ENCODE measurements around the gene SLC45A2. TPM values are rescaled to one million over a fixed set of nuclear protein-coding genes. Genes with fewer than 3 reads are reported as not detected.
"Not testable (repeated sequence)": the region's sequence is repeated elsewhere in the genome, so short reads cannot be mapped to it uniquely, and the experiment has no call there.

SLC45A2 gene
- total and polyA plus RNA-seq, 8 donors: 0.08 to 0.26 (median 0.19) TPM; not detected in 4

DNA sequence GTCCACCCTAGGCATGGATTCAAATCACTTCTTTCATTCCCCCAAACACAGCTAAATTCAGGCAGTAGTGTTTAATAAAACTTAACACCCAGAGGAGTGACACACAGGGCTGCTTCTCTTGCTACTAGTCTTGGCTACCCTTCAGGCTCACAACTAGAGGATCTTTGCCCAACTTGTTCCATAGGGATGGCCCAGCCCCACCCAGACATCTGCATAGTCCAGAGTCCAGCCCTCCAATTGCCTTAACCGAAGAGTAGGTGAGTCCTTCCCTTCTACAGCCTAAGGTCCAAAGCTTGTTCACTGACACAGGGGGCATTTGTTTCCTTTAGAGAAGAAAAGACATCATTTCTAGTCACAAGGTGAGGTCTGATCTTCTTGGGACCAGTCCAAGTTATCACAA, 63.5 kb downstream of the SLC45A2 start:
- Histone ChIP-seq H3K4me3 (no peak overlapping the region), H3K36me3 (no peaks in the 10 kb centered on the region), H3K9me3 (no peaks in the 10 kb centered on the region), H3K27me3 (no peaks in the 10 kb centered on the region), H3K27ac (no peak overlapping the region), H3K4me1 (no peaks in the 10 kb centered on the region)
- ATAC-seq (no peak), DNase-seq (no peak), FAIRE-seq (no peak)
- WGBS, 2 donors: 71 to 77% methylated on average over 1 of the region's 1 CpG
- intact Hi-C loops (cut with DNase I): no loop called here
- TF ChIP-seq, protein P1, sequence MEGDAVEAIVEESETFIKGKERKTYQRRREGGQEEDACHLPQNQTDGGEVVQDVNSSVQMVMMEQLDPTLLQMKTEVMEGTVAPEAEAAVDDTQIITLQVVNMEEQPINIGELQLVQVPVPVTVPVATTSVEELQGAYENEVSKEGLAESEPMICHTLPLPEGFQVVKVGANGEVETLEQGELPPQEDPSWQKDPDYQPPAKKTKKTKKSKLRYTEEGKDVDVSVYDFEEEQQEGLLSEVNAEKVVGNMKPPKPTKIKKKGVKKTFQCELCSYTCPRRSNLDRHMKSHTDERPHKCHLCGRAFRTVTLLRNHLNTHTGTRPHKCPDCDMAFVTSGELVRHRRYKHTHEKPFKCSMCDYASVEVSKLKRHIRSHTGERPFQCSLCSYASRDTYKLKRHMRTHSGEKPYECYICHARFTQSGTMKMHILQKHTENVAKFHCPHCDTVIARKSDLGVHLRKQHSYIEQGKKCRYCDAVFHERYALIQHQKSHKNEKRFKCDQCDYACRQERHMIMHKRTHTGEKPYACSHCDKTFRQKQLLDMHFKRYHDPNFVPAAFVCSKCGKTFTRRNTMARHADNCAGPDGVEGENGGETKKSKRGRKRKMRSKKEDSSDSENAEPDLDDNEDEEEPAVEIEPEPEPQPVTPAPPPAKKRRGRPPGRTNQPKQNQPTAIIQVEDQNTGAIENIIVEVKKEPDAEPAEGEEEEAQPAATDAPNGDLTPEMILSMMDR (IDR thresholded peaks at IDR 0.05): no peak

DNA sequence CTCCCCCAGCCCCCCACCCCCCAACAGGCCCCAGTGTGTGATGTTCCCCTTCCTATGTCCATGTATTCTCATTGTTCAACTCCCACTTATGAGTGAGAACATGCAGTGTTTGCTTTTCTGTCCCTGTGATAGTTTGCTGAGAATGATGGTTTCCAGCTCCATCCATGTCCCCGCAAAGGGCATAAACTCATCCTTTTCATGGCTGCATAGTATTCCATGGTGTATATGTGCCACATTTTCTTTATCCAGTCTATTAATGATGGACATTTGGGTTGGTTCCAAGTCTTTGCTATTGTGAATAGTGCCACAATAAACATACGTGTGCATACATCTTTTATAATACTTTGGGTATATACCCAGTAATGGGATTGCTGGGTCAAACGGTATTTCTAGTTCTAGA, 69.6 kb downstream of the SLC45A2 start:
- H3K36me3 ChIP-seq; H3K9me3 ChIP-seq; H3K27me3 ChIP-seq; FAIRE-seq; intact Hi-C loops (cut with DNase I); DNase-seq; ATAC-seq; H3K4me1 ChIP-seq; H3K27ac ChIP-seq; H3K4me3 ChIP-seq: not testable (repeated sequence)
- WGBS, 2 donors: 84 to 87% methylated on average over 3 of the region's 3 CpGs

DNA sequence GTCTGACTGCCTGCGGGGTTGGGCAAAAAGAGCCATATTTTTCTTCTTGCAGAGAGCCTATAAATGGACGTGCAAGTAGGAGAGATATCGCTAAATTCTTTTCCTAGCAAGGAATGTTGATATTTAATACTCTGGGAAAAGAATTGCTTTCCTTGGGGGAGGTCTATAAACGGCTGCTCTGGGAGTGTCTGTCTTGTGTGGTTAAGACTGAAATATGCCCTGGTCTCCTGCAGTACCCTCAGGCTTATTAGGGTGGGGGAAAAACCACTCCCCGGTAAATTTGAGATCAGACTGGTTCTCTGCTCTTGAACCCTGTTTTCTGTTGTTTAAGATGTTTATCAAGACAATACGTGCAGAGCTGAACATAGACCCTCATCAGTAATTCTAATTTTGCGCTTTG, 78.2 kb downstream of the SLC45A2 start:
- H3K4me1 ChIP-seq; H3K9me3 ChIP-seq; FAIRE-seq; H3K27ac ChIP-seq; intact Hi-C loops (cut with DNase I); ATAC-seq; H3K27me3 ChIP-seq; DNase-seq; H3K4me3 ChIP-seq; H3K36me3 ChIP-seq: not testable (repeated sequence)
- WGBS, 2 donors: 70 to 75% methylated on average over 7 of the region's 7 CpGs

DNA sequence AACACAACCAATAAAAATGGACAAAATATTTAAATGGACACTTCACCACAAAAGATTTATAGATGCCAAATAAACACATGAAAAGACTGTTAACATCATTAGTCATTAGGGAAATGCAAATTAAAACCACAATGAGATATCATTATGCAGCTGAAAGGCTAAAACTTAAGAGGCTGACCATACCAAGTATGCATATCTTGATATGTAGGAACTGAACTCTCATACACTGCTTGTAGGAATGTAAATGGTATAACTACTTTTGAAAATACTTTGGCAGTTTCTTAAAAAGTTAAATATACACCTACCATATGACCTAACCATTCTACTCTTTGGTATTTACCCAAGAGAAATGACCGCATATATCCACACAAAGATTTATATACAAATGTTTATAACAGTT, 79.1 kb downstream of the SLC45A2 start:
- TF ChIP-seq, protein P1 (IDR thresholded peaks at IDR 0.05): no peak
- H3K9me3 ChIP-seq: peaks cover 0 to 4% (median 1%) of the 10 kb centered on the region in 4 donors
- H3K4me1 ChIP-seq: no peaks in the 10 kb centered on the region
- ATAC-seq (no peak), FAIRE-seq (no peak), DNase-seq (no peak)
- 77 to 90% methylated on average over 1 of the region's 1 CpG for WGBS, 2 donors
- intact Hi-C loops (cut with DNase I): no loop called here
- no peaks in the 10 kb centered on the region for H3K36me3 ChIP-seq
- H3K27me3 ChIP-seq: no peaks in the 10 kb centered on the region
- H3K4me3 ChIP-seq: no peak overlapping the region
- no peak overlapping the region for H3K27ac ChIP-seq

DNA sequence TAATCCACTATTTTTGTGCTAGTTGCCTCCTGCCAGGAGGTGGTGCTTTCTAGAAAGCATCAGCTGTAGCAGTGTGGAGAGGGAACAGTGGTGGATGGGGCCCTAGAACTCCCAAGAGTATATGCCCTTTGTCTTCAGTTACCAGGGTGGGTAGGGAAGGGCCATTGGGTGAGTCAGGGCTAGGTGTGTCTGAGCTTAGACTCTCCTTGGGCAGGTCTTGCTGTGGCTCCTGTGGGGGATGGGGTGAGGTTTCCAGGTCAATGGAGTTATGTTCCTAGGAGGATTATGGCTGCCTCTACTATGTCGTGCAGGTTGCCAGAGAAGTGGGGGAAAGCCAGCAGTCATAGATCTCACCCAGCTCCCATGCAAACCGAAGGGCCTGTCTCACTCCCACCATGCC, 81.4 kb downstream of the SLC45A2 start:
- intact Hi-C loops (cut with DNase I): no loop called here
- no peaks in the 10 kb centered on the region for H3K27me3 ChIP-seq
- H3K9me3 ChIP-seq: peaks cover 0 to 4% (median 1%) of the 10 kb centered on the region in 4 donors
- no peaks in the 10 kb centered on the region for H3K36me3 ChIP-seq
- 69 to 90% methylated on average over 2 of the region's 2 CpGs for WGBS, 2 donors
- FAIRE-seq (no peak), ATAC-seq (no peak), DNase-seq (no peak)
- H3K4me3 ChIP-seq: no peak overlapping the region
- TF ChIP-seq, protein P1 (IDR thresholded peaks at IDR 0.05): no peak
- H3K4me1 ChIP-seq: no peaks in the 10 kb centered on the region
- H3K27ac ChIP-seq: no peak overlapping the region

DNA sequence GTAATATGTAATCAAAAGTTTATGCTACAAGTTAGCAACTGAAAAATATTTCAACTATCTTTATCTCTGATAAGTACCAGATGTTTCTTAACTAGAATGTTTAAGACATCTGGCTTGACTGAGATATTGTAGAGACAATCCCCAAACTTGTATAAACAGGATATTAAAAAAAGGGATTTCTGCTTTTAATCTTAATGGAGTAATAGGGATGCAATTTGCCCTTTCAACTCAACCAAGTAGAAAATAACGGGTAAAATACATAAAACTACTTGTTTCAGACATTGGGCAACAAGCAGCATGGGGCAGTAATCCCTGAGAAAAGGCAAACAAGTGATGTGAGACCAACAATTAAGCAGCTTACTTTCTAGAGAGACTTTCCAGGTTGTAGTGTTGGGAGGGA, 83.3 kb downstream of the SLC45A2 start:
- DNase-seq (no peak), ATAC-seq (no peak), FAIRE-seq (no peak)
- H3K4me3 ChIP-seq: no peak overlapping the region
- no peaks in the 10 kb centered on the region for H3K27me3 ChIP-seq
- H3K9me3 ChIP-seq: peaks cover 0 to 2% (median 0%) of the 10 kb centered on the region in 4 donors
- H3K4me1 ChIP-seq: no peaks in the 10 kb centered on the region
- 29 to 48% methylated on average over 1 of the region's 1 CpG for WGBS, 2 donors
- TF ChIP-seq, protein P1 (IDR thresholded peaks at IDR 0.05): no peak
- H3K27ac ChIP-seq: no peak overlapping the region
- intact Hi-C loops (cut with DNase I): no loop called here
- no peaks in the 10 kb centered on the region for H3K36me3 ChIP-seq

Other genes with a start within 250 kb of the SLC45A2 start
- 1 to 10 TPM in 2 of 6 donors, under 1 TPM in 4; 0.31 to 4.2 (median 0.60) TPM for gene ADAMTS12, start 92.7 kb downstream of the SLC45A2 start, total RNA-seq
- under 1 TPM; 0.34 to 0.42 TPM for gene ADAMTS12, start 92.7 kb downstream of the SLC45A2 start, polyA plus RNA-seq
- under 1 TPM in 2 of 6 donors, not detected in 4; 0.09 TPM for gene RXFP3, start 48.3 kb downstream of the SLC45A2 start, total RNA-seq
- under 1 TPM in 1 of 2 donors, not detected in 1; 0.16 TPM for gene RXFP3, start 48.3 kb downstream of the SLC45A2 start, polyA plus RNA-seq
- gene AMACR, start 23.4 kb upstream of the SLC45A2 start, total RNA-seq: 10 to 100 TPM in 3 of 6 donors, 1 to 10 TPM in 3; 7.8 to 15.1 (median 10.1) TPM
- gene AMACR, start 23.4 kb upstream of the SLC45A2 start, polyA plus RNA-seq: 10 to 100 TPM in 1 of 2 donors, 1 to 10 TPM in 1; 4.4 to 13.1 TPM
- 1 to 10 TPM; 2.0 to 6.8 (median 3.0) TPM for gene C1QTNF3, start 58.5 kb upstream of the SLC45A2 start, total RNA-seq
- 10 to 100 TPM in 1 of 2 donors, 1 to 10 TPM in 1; 8.5 to 11.7 TPM for gene C1QTNF3, start 58.5 kb upstream of the SLC45A2 start, polyA plus RNA-seq